ENCODE data around the gene GATAD2A.
"Not testable (repeated sequence)": the region's sequence is repeated elsewhere in the genome, so short reads cannot be mapped to it uniquely, and the experiment has no call there.

Gene GATAD2A

GRCh38 chr19:19388568-19389555, 16.6 kb upstream of the GATAD2A start:
- no peak for DNase-seq

- not testable (repeated sequence) for DNase-seq
These were observed 15.8 kb upstream of the GATAD2A start for GRCh38 chr19:19389683-19390082.

GRCh38 chr19:19394333-19394732, 11.1 kb upstream of the GATAD2A start:
- DNase-seq: not testable (repeated sequence)

- DNase-seq: no peak
These were observed 5.6 kb upstream of the GATAD2A start for GRCh38 chr19:19399733-19400433.

GRCh38 chr19:19402656-19403372, 2.7 kb upstream of the GATAD2A start:
- DNase-seq: no peak

- DNase-seq: no peak
These were observed 2.0 kb upstream of the GATAD2A start for GRCh38 chr19:19403373-19403901.

GRCh38 chr19:19405971-19406877, 749 bp downstream of the GATAD2A start:
- DNase-seq: peak; percentile 34

- peak; percentile 31 for DNase-seq
These were observed 1.6 kb downstream of the GATAD2A start for GRCh38 chr19:19406878-19407632.

GRCh38 chr19:19407633-19407930, 2.1 kb downstream of the GATAD2A start:
- DNase-seq: no peak

GRCh38 chr19:19409205-19409604, 3.7 kb downstream of the GATAD2A start:
- DNase-seq: no peak

- no peak for DNase-seq
These were observed 4.2 kb downstream of the GATAD2A start for GRCh38 chr19:19409631-19410030.

- no peak for DNase-seq
These were observed 5.4 kb downstream of the GATAD2A start for GRCh38 chr19:19410553-19411550.

GRCh38 chr19:19416280-19416679, 10.8 kb downstream of the GATAD2A start:
- DNase-seq: no peak

GRCh38 chr19:19417046-19417445, 11.6 kb downstream of the GATAD2A start:
- no peak for DNase-seq

- no peak for DNase-seq
These were observed 12.3 kb downstream of the GATAD2A start for GRCh38 chr19:19417628-19418245.

GRCh38 chr19:19418555-19419260, 13.2 kb downstream of the GATAD2A start:
- DNase-seq: no peak

- no peak for DNase-seq
These were observed 15.3 kb downstream of the GATAD2A start for GRCh38 chr19:19420570-19421298.

- no peak for DNase-seq
These were observed 15.8 kb downstream of the GATAD2A start for GRCh38 chr19:19421299-19421696.
